H1 (cell line): ENCODE measurements around the gene PDE2A. TPM values are rescaled to one million over a fixed set of nuclear protein-coding genes. Genes with fewer than 3 reads are reported as not detected.

Source experiments
- GABPA ChIP-seq: IDR thresholded peaks from 2 replicates; pipeline ENCODE4 v1.6.1; 2011; ENCODE audit warnings: mild to moderate bottlenecking, low read length, moderate library complexity, borderline replicate concordance; ENCODE audit not compliant: insufficient read depth
- SIN3A ChIP-seq, 2 experiments: IDR thresholded peaks in 1 of 2; conservative IDR thresholded peaks in 1 of 2; 2 replicates each; pipeline ENCODE4 v1.6.1; 2011 to 2012; ENCODE audit warnings: low read length in 2 of 2, improper control_type of control experiment in 1 of 2, low read depth in 1 of 2, mild to moderate bottlenecking in 1 of 2
- SUZ12 ChIP-seq: fragments of 200-600 bp; sonication (generic); IDR thresholded peaks from 2 replicates; pipeline ENCODE4 v1.6.1; 2012; ENCODE audit warnings: mild to moderate bottlenecking, inconsistent platforms, low read length, moderate library complexity, mixed read lengths
- polyA plus RNA-seq, 7 experiments: library from polyadenylated mRNA; depleted of rRNA in 3 of 7; stranded (reverse) in 5 of 7; unstranded in 2 of 7; fragments of >200 nt in 5 of 7; fragments of 200-250 nt in 2 of 7; gene quantifications; 1 replicate in 5 of 7; 2 replicates in 1 of 7; 4 replicates in 1 of 7; pipeline versions ENCODE4 v1.2.1 to v1.2.3, GENCODE V29; 2011 to 2013; ENCODE audit warnings: missing spikeins in 2 of 7, mixed read lengths in 2 of 7
- total RNA-seq: library from RNA; stranded (reverse); fragmentation: NEBNext Ultra II Directional; extraction: Animal tissue kit (Norgen Biotek cat#: 25700); gene quantifications from 2 replicates; pipeline ENCODE4 v1.2.1, GENCODE V29; 2021
- TF ChIP-seq, protein P1 (sequence below): IDR thresholded peaks from 2 replicates; pipeline ENCODE4 v1.6.1; 2012; ENCODE audit warnings: inconsistent platforms

Gene PDE2A
- total and polyA plus RNA-seq, 2 of the 8 experiments (the other 6 are each of a cell fraction or from before 2014, with no cell fraction given): 3.4 to 7.1 TPM

DNA sequence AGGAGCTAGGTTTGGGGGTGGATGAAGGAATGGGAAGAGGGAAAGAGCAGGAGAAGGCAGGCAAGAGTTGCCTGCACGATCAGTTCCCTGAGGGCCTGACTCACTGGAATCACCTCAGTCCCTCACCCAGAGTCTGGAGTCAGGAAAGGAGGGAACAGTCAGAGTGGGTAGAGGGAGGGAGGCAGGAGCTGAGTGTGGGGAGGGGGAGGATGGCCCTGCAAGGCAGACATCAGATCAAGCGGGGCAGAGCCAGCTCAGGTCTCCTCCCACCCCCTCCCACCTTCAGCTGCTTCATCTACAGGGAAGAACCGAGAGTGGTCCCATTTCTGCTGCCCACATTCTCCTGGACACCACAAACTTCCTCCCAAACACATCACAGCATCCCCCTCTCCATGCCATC is 58.9 kb downstream of the PDE2A start (continued):
- TF ChIP-seq, protein P1, sequence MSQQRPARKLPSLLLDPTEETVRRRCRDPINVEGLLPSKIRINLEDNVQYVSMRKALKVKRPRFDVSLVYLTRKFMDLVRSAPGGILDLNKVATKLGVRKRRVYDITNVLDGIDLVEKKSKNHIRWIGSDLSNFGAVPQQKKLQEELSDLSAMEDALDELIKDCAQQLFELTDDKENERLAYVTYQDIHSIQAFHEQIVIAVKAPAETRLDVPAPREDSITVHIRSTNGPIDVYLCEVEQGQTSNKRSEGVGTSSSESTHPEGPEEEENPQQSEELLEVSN: no peak
- TF ChIP-seq SIN3A (conservative IDR thresholded peaks at IDR 0.05 in 1 of 2, IDR thresholded peaks at IDR 0.05 in 1 of 2; ENCODE audit: low read depth in 1 of 2, low read length in 2 of 2) (no peak), GABPA (no peak), SUZ12 (no peak)
- TF ChIP-seq, all 59 proteins: peak for 0
